ENCODE results near the gene CBX4.

Gene CBX4

GRCh38 chr17:79839356-79840268 lies at the start of gene CBX4:
Gene CBX4, minus strand, starts transcription at chr17:79839440. Its CDS starts 189 bp downstream, at chr17:79839251.
- peak within 1 kb of the TSS; percentile 45 for H3K4me3 ChIP-seq (ENCODE audit: low read length)
- H3K4me1 ChIP-seq (ENCODE audit: control insufficient read depth, insufficient read depth, low read length), result peaks cover 21% of the 10 kb centered on the region
- no peaks in the 10 kb centered on the region for H3K36me3 ChIP-seq (ENCODE audit: control insufficient read depth, insufficient read depth, low read length)
- no peak for DNase-seq (ENCODE audit: low read depth, low spot score)
- H3K27me3 ChIP-seq (ENCODE audit: control insufficient read depth, insufficient read depth, low read length), result peaks cover 61% of the 10 kb centered on the region
- no peak within 1 kb of the TSS for H3K27ac ChIP-seq (ENCODE audit: low read length)
- no peaks in the 10 kb centered on the region for H3K9me3 ChIP-seq (ENCODE audit: control insufficient read depth, insufficient read depth, low read length)
- WGBS (ENCODE audit: insufficient coverage, insufficient read length), result no CpG with 5 or more reads among the region's 103 CpGs

- Histone ChIP-seq H3K9me3 (ENCODE audit: control insufficient read depth, insufficient read depth, low read length) (no peaks in the 10 kb centered on the region), H3K4me1 (ENCODE audit: control insufficient read depth, insufficient read depth, low read length) (no peaks in the 10 kb centered on the region), H3K27ac (ENCODE audit: low read length) (no peak overlapping the region), H3K36me3 (ENCODE audit: control insufficient read depth, insufficient read depth, low read length) (no peaks in the 10 kb centered on the region), H3K4me3 (ENCODE audit: low read length) (no peak overlapping the region), H3K27me3 (ENCODE audit: control insufficient read depth, insufficient read depth, low read length) (no peaks in the 10 kb centered on the region)
- no peak for DNase-seq (ENCODE audit: low read depth, low spot score)
- no CpG with 5 or more reads among the region's 17 CpGs for WGBS (ENCODE audit: insufficient coverage, insufficient read length)
Measured at GRCh38 chr17:79888009-79888540, 48.8 kb upstream of the CBX4 start.

DNA sequence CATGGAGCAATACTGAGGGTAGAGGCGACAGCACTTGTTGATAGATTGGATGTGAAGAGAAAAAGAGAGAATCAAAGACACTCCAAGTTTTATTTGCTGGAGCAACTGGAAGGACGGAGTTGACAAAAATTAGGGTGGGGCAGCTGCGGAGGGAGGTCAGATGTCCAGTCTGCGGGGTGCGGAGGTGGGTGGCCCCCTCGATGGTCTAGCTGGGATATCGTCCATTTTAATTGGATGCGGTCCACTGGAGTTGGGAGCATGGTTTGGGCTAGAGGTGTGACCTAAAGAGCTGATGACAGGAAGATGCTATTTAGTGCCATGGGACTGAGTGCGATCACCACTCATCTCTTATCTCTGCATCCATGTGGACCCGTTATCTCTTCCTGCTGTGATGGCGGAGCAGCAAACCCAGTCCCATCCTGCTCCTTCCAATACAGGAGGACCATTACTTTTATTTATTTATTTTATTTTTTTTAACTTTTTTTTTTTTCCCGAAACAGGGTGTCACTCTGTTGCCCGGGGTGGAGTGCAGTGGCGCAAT lies 48.3 kb upstream of the CBX4 start:
- Histone ChIP-seq H3K9me3 (ENCODE audit: control insufficient read depth, insufficient read depth, low read length) (no peaks in the 10 kb centered on the region), H3K27ac (ENCODE audit: low read length) (no peak overlapping the region), H3K4me1 (ENCODE audit: control insufficient read depth, insufficient read depth, low read length) (no peaks in the 10 kb centered on the region), H3K36me3 (ENCODE audit: control insufficient read depth, insufficient read depth, low read length) (no peaks in the 10 kb centered on the region), H3K4me3 (ENCODE audit: low read length) (no peak overlapping the region), H3K27me3 (ENCODE audit: control insufficient read depth, insufficient read depth, low read length) (no peaks in the 10 kb centered on the region)
- no peak for DNase-seq (ENCODE audit: low read depth, low spot score)
- WGBS (ENCODE audit: insufficient coverage, insufficient read length), result no CpG with 5 or more reads among the region's 14 CpGs

- Histone ChIP-seq H3K27ac (ENCODE audit: low read length) (no peak overlapping the region), H3K9me3 (ENCODE audit: control insufficient read depth, insufficient read depth, low read length) (no peaks in the 10 kb centered on the region), H3K27me3 (ENCODE audit: control insufficient read depth, insufficient read depth, low read length) (no peaks in the 10 kb centered on the region), H3K36me3 (ENCODE audit: control insufficient read depth, insufficient read depth, low read length) (no peaks in the 10 kb centered on the region), H3K4me3 (ENCODE audit: low read length) (no peak overlapping the region), H3K4me1 (ENCODE audit: control insufficient read depth, insufficient read depth, low read length) (no peaks in the 10 kb centered on the region)
- no peak for DNase-seq (ENCODE audit: low read depth, low spot score)
- no CpG with 5 or more reads among the region's 7 CpGs for WGBS (ENCODE audit: insufficient coverage, insufficient read length)
Measured at GRCh38 chr17:79883202-79883601, 44.0 kb upstream of the CBX4 start.

DNA sequence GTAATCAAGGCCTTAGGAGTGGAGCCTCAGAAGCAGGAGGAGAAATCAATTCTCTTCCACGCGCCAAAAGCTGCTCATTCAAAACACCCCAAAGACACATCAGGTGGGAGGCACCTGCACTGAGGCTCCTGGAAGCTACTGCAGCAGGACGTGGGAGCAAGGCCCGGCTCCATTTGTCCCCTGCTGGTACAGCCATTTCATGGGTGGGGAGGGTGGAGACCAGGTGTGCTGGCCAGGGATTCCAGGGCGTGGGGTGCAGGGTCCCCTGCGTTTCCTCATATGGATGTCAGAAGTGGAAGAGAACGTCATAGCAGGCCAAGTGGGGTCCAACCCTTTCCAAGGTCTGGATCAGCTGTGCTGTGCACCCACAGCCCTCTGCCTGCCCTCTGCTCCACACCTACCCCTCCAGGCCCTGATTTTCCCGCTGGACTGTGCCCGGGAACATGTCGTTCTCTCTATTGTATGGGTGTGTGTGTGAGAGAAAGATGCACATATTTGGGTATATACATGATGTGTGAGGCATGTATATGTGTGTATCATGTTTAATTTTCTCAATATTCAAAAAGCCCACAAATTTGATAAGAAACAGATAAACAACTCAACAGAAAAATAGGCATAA lies 39.2 kb upstream of the CBX4 start:
- Histone ChIP-seq H3K9me3 (ENCODE audit: control insufficient read depth, insufficient read depth, low read length) (no peaks in the 10 kb centered on the region), H3K36me3 (ENCODE audit: control insufficient read depth, insufficient read depth, low read length) (no peaks in the 10 kb centered on the region), H3K27me3 (ENCODE audit: control insufficient read depth, insufficient read depth, low read length) (no peaks in the 10 kb centered on the region), H3K4me3 (ENCODE audit: low read length) (no peak overlapping the region), H3K27ac (ENCODE audit: low read length) (no peak overlapping the region), H3K4me1 (ENCODE audit: control insufficient read depth, insufficient read depth, low read length) (no peaks in the 10 kb centered on the region)
- WGBS (ENCODE audit: insufficient coverage, insufficient read length), result no CpG with 5 or more reads among the region's 10 CpGs
- DNase-seq (ENCODE audit: low read depth, low spot score), result no peak

DNA sequence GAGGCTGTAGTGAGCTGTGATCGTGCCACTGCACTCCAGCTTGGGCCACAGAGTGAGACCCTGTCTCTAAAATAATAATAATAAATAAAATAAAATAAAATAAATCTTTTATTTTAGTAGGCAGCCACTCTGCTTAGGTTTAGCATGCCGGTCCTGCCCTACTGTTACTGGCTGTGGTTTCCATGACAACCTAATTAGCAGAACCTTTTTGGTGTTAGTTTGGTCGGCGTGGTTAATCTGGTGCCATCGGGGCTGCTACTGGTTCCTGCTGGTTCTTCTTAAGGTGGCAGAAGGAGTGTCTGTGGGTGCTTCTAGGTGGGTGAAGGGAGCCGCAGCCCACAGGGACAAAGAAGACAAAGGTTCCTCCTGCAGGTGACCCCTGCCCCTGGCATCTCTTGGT lies 37.8 kb upstream of the CBX4 start:
- Histone ChIP-seq H3K9me3 (ENCODE audit: control insufficient read depth, insufficient read depth, low read length) (no peaks in the 10 kb centered on the region), H3K4me3 (ENCODE audit: low read length) (no peak overlapping the region), H3K4me1 (ENCODE audit: control insufficient read depth, insufficient read depth, low read length) (no peaks in the 10 kb centered on the region), H3K36me3 (ENCODE audit: control insufficient read depth, insufficient read depth, low read length) (no peaks in the 10 kb centered on the region), H3K27me3 (ENCODE audit: control insufficient read depth, insufficient read depth, low read length) (no peaks in the 10 kb centered on the region), H3K27ac (ENCODE audit: low read length) (no peak overlapping the region)
- no CpG with 5 or more reads among the region's 6 CpGs for WGBS (ENCODE audit: insufficient coverage, insufficient read length)
- DNase-seq (ENCODE audit: low read depth, low spot score), result no peak

GRCh38 chr17:79875511-79875910 lies 36.3 kb upstream of the CBX4 start:
- Histone ChIP-seq H3K4me1 (ENCODE audit: control insufficient read depth, insufficient read depth, low read length) (no peaks in the 10 kb centered on the region), H3K4me3 (ENCODE audit: low read length) (no peak overlapping the region), H3K27ac (ENCODE audit: low read length) (no peak overlapping the region), H3K27me3 (ENCODE audit: control insufficient read depth, insufficient read depth, low read length) (no peaks in the 10 kb centered on the region), H3K9me3 (ENCODE audit: control insufficient read depth, insufficient read depth, low read length) (no peaks in the 10 kb centered on the region), H3K36me3 (ENCODE audit: control insufficient read depth, insufficient read depth, low read length) (no peaks in the 10 kb centered on the region)
- no peak for DNase-seq (ENCODE audit: low read depth, low spot score)
- WGBS (ENCODE audit: insufficient coverage, insufficient read length), result no CpG with 5 or more reads among the region's 4 CpGs

DNA sequence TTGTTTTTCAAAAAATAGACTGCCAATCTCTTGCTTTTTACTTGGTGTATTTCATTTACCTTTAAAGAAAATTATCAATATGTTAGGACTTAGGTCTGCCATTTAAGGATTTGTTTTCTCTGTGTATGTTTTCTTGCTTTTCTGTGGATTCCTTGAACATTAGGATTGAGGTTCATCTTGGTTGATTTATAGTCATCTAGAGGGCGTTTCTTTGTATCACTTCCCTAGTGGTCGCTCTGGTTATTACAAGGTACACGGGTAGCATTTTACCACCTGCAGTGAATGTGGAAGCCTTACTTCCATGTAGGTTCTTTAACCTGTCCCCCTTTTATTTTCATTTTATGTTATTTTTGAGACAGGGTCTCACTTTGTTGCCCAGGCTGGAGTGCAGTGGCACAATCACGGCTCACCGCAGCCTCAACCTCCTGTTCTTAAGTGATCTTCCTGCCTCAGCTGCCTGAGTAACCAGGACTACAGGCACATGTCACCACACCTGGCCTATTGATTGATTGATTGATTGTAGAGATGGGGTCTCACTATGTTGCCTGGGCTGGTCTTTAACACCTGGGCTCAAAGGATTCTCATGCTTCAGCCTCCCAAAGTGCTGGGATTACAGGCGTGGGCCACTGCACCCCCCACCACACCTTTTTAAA lies 35.2 kb upstream of the CBX4 start:
- Histone ChIP-seq H3K36me3 (ENCODE audit: control insufficient read depth, insufficient read depth, low read length) (no peaks in the 10 kb centered on the region), H3K27ac (ENCODE audit: low read length) (no peak overlapping the region), H3K4me1 (ENCODE audit: control insufficient read depth, insufficient read depth, low read length) (no peaks in the 10 kb centered on the region), H3K9me3 (ENCODE audit: control insufficient read depth, insufficient read depth, low read length) (no peaks in the 10 kb centered on the region), H3K4me3 (ENCODE audit: low read length) (no peak overlapping the region), H3K27me3 (ENCODE audit: control insufficient read depth, insufficient read depth, low read length) (no peaks in the 10 kb centered on the region)
- WGBS (ENCODE audit: insufficient coverage, insufficient read length), result no CpG with 5 or more reads among the region's 6 CpGs
- no peak for DNase-seq (ENCODE audit: low read depth, low spot score)

DNA sequence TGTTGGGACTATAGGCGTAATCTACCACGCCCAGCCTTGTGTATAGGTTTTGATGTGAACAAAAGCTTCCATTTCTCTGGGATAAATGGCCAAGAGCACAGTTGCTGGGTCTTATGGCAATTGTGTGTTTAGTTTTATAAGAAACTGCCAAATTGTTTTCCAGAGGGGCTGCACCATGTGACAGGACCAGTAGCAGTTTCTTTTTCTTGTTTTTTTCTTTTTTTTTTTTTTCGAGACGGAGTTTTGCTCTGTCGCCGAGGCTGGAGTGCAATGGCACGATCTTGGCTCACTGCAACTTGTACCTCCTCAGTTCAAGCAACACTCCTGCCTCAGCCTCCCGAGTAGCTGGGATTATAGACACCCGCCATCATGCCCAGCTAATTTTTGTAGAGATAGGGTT lies 34.3 kb upstream of the CBX4 start:
- Histone ChIP-seq H3K27ac (ENCODE audit: low read length) (no peak overlapping the region), H3K27me3 (ENCODE audit: control insufficient read depth, insufficient read depth, low read length) (no peaks in the 10 kb centered on the region), H3K4me3 (ENCODE audit: low read length) (no peak overlapping the region), H3K4me1 (ENCODE audit: control insufficient read depth, insufficient read depth, low read length) (0 out of 2 replicates have a peak, but pooled peaks cover 4% of the 10 kb centered on the region), H3K9me3 (ENCODE audit: control insufficient read depth, insufficient read depth, low read length) (no peaks in the 10 kb centered on the region), H3K36me3 (ENCODE audit: control insufficient read depth, insufficient read depth, low read length) (no peaks in the 10 kb centered on the region)
- no CpG with 5 or more reads among the region's 9 CpGs for WGBS (ENCODE audit: insufficient coverage, insufficient read length)
- DNase-seq (ENCODE audit: low read depth, low spot score), result no peak

- no peak overlapping the region for H3K4me3 ChIP-seq (ENCODE audit: low read length)
- H3K4me1 ChIP-seq (ENCODE audit: control insufficient read depth, insufficient read depth, low read length), result 0 out of 2 replicates have a peak, but pooled peaks cover 4% of the 10 kb centered on the region
- no peaks in the 10 kb centered on the region for H3K9me3 ChIP-seq (ENCODE audit: control insufficient read depth, insufficient read depth, low read length)
- no peak overlapping the region for H3K27ac ChIP-seq (ENCODE audit: low read length)
- WGBS (ENCODE audit: insufficient coverage, insufficient read length), result no CpG with 5 or more reads among the region's 10 CpGs
- no peaks in the 10 kb centered on the region for H3K36me3 ChIP-seq (ENCODE audit: control insufficient read depth, insufficient read depth, low read length)
- DNase-seq (ENCODE audit: low read depth, low spot score), result no peak
- no peaks in the 10 kb centered on the region for H3K27me3 ChIP-seq (ENCODE audit: control insufficient read depth, insufficient read depth, low read length)
Measured at GRCh38 chr17:79872762-79873161, 33.5 kb upstream of the CBX4 start.

Data from iPS DF 6.9 (cell line).